Measurements from ENCODE around the gene CC2D2A.
"Not testable (repeated sequence)": the region's sequence is repeated elsewhere in the genome, so short reads cannot be mapped to it uniquely, and the experiment has no call there.

CC2D2A gene

DNA sequence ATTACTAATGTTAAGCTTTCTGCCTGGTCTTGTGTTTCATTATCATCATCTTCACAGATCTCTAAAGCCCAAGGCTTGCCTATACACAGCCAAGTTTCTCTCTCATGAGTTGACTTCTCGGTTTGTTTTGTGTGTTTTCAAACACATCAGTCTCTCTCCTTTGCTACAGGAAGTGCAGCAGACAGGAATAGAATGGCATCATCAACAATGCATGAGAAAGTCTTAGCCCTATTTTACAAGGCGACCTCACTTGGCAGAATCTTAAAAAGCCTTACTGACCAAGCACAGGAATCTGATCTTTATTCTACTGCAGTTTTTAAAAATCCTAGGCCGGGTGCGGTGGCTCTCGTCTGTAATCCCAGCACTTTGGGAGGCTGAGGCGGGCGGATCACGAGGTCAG is 36.8 kb downstream of the CC2D2A start:
- TF ChIP-seq, protein P1, sequence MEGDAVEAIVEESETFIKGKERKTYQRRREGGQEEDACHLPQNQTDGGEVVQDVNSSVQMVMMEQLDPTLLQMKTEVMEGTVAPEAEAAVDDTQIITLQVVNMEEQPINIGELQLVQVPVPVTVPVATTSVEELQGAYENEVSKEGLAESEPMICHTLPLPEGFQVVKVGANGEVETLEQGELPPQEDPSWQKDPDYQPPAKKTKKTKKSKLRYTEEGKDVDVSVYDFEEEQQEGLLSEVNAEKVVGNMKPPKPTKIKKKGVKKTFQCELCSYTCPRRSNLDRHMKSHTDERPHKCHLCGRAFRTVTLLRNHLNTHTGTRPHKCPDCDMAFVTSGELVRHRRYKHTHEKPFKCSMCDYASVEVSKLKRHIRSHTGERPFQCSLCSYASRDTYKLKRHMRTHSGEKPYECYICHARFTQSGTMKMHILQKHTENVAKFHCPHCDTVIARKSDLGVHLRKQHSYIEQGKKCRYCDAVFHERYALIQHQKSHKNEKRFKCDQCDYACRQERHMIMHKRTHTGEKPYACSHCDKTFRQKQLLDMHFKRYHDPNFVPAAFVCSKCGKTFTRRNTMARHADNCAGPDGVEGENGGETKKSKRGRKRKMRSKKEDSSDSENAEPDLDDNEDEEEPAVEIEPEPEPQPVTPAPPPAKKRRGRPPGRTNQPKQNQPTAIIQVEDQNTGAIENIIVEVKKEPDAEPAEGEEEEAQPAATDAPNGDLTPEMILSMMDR (IDR thresholded peaks at IDR 0.05; ENCODE audit: low read depth, low read length) = no peak
- Histone ChIP-seq H3K9me3 (ENCODE audit: severe bottlenecking) (no peaks in the 10 kb centered on the region), H3K36me3 (peaks cover 18% of the 10 kb centered on the region), H3K27ac (no peak overlapping the region), H3K27me3 (ENCODE audit: insufficient read depth, low read depth, severe bottlenecking) (no peaks in the 10 kb centered on the region), H3K4me3 (ENCODE audit: low read depth, low read length) (no peak overlapping the region)
- DNase-seq = no peak

DNA sequence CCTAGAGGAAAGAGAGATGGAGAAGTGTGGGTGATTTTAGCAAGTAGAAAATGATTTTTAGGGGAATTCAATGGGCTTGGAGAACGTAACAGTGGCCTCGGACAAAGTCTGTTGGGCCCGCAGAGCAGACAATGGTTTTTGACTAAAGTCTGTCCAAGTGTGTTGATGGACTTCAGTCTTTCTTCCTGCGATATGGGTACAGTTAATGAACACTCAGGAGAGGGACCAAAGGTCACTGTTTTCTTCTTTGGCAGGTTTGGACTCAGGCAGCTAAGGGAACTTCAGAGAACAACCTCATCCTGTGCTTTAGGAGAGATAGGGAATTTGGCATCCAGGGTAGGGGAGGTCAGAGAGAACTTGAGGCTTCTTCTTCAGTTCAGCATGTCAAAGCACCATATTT is 38.0 kb downstream of the CC2D2A start:
- Histone ChIP-seq H3K27ac (no peak overlapping the region), H3K4me3 (ENCODE audit: low read depth, low read length) (no peak overlapping the region), H3K9me3 (ENCODE audit: severe bottlenecking) (no peaks in the 10 kb centered on the region), H3K27me3 (ENCODE audit: insufficient read depth, low read depth, severe bottlenecking) (no peaks in the 10 kb centered on the region), H3K36me3 (peaks cover 18% of the 10 kb centered on the region)
- TF ChIP-seq, protein P1 (IDR thresholded peaks at IDR 0.05; ENCODE audit: low read depth, low read length) = no peak
- no peak for DNase-seq

DNA sequence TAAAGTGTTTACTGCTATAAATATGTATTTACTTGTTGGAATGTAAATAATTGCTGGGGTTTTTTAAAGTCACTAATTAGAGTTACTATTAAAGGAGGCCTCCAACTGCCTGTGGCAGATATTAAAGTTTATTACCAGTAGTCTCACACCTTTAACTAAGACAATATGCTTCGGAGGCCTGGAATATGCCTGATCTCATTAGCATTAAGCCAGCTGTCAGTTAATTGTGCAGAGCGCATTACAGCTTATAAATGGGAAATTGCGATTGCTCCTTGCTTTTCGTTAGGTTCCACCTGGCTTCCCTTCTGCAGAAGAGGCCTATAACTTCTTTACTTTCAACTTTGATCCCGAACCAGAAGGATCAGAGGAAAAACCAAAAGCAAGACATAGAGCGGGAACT is 41.3 kb downstream of the CC2D2A start:
- H3K36me3 ChIP-seq = peaks cover 7% of the 10 kb centered on the region; the same call in 1 of the 2 replicates
- DNase-seq = peak; percentile 13
- no peaks in the 10 kb centered on the region for H3K27me3 ChIP-seq (ENCODE audit: insufficient read depth, low read depth, severe bottlenecking)
- TF ChIP-seq, protein P1 (IDR thresholded peaks at IDR 0.05; ENCODE audit: low read depth, low read length) = no peak
- no peak overlapping the region for H3K4me3 ChIP-seq (ENCODE audit: low read depth, low read length)
- H3K9me3 ChIP-seq (ENCODE audit: severe bottlenecking) = no peaks in the 10 kb centered on the region
- H3K27ac ChIP-seq = no peak overlapping the region

DNA sequence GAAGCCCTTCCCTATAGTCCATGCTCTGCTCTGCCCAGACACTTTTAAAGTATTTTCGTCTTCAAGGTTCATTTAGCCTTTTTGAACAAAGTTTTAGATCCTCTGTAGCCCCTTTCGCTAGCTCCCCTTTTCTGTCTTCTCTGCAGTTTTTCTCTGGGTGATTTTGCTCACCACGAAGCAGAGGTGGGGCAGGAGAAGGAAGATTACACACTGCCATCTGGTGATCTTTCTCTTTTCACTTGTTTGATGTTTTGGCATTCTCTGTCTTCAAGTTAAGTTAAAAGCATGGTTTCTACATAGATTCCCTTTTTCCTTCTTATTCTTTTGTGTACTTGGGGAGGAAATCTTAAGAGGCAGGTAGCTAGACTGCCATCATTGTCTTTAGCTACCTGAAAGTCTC is 43.9 kb downstream of the CC2D2A start:
- Histone ChIP-seq H3K9me3 (ENCODE audit: severe bottlenecking) (no peaks in the 10 kb centered on the region), H3K4me3 (ENCODE audit: low read depth, low read length) (no peak overlapping the region), H3K27me3 (ENCODE audit: insufficient read depth, low read depth, severe bottlenecking) (no peaks in the 10 kb centered on the region), H3K27ac (no peak overlapping the region), H3K36me3 (peaks cover 19% of the 10 kb centered on the region)
- TF ChIP-seq, protein P1 (IDR thresholded peaks at IDR 0.05; ENCODE audit: low read depth, low read length) = peak; percentile 40; the same call in 1 of the 2 replicates
- no peak for DNase-seq

DNA sequence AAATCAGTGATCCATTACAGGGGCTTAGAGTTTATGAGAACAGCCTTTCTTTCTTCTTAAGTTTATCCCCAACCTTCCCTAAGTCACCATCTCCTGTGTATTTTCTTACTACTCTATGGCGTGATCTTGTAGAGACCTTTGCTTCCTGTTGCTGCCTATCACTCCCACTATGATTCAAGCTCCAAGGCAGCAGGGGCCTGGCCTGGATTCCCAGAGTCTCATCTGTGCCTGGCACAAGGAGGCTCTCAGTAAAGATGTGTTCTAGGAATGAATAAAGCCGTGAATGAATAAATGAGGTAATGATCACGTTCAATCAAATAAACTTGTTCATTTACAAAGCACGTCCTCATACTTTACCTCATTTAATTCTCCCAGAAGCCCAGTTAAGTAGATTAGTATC is 45.4 kb downstream of the CC2D2A start:
- Histone ChIP-seq H3K27me3 (ENCODE audit: insufficient read depth, low read depth, severe bottlenecking) (no peaks in the 10 kb centered on the region), H3K27ac (peak overlapping the region; percentile 28), H3K36me3 (peaks cover 20% of the 10 kb centered on the region), H3K4me3 (ENCODE audit: low read depth, low read length) (no peak overlapping the region), H3K9me3 (ENCODE audit: severe bottlenecking) (no peaks in the 10 kb centered on the region)
- TF ChIP-seq, protein P1 (IDR thresholded peaks at IDR 0.05; ENCODE audit: low read depth, low read length) = no peak
- peak; percentile 41 for DNase-seq

DNA sequence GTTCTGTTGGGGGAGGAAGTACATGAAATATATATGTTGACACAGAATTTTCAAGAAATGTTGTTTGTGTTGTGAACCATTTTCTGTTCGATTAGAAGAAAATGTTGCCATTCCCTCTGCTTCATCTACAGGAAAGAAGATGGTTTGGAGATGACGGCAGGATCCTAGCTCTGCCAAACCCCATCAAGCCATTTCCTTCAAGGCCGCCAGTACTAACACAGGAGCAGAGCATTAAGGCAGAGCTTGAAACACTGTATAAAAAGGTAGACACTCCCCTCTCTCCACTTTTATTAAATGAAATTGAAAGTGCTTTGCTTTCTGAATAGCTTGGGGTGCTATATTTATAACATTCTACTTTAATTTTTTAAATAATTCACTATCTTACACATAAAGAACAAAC is 46.8 kb downstream of the CC2D2A start:
- Histone ChIP-seq H3K27me3 (ENCODE audit: insufficient read depth, low read depth, severe bottlenecking) (no peaks in the 10 kb centered on the region), H3K4me3 (ENCODE audit: low read depth, low read length) (no peak overlapping the region), H3K9me3 (ENCODE audit: severe bottlenecking) (no peaks in the 10 kb centered on the region), H3K27ac (no peak overlapping the region), H3K36me3 (peaks cover 16% of the 10 kb centered on the region)
- TF ChIP-seq, protein P1 (IDR thresholded peaks at IDR 0.05; ENCODE audit: low read depth, low read length) = no peak
- no peak for DNase-seq

DNA sequence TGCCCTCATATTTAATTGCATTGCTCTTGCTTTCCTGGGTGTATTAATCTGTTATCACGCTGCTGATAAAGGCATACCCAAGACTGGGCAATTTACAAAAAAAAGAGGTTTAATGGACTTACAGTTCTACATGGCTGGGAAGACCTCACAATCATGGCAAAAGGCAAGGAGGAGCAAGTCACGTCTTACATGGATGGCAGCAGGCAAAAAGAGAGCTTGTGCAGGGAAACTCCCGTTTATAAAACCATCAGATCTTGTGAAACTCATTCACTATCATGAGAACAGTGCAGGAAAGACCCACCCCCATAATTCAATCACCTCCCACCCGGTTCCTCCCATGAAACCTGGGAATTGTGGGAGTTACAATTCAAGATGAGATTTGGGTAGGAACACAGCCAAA is 48.0 kb downstream of the CC2D2A start:
- H3K9me3 ChIP-seq (ENCODE audit: severe bottlenecking); H3K4me3 ChIP-seq (ENCODE audit: low read depth, low read length); H3K27ac ChIP-seq; H3K27me3 ChIP-seq (ENCODE audit: insufficient read depth, low read depth, severe bottlenecking); DNase-seq: not testable (repeated sequence)
- H3K36me3 ChIP-seq = peaks cover 16% of the 10 kb centered on the region
